NCI-H2107 treated with DMSO at 0.1 percent for 48 hours (cell line): ENCODE measurements around the gene TFR2.
"Not testable (repeated sequence)": the region's sequence is repeated elsewhere in the genome, so short reads cannot be mapped to it uniquely, and the experiment has no call there.

ENCODE experiments used
- DNase-seq: peaks from one replicate; lab custom pipeline; 2025; ENCODE audit not compliant: unreplicated experiment; lab: John Stamatoyannopoulos, UW

TFR2 gene

DNA sequence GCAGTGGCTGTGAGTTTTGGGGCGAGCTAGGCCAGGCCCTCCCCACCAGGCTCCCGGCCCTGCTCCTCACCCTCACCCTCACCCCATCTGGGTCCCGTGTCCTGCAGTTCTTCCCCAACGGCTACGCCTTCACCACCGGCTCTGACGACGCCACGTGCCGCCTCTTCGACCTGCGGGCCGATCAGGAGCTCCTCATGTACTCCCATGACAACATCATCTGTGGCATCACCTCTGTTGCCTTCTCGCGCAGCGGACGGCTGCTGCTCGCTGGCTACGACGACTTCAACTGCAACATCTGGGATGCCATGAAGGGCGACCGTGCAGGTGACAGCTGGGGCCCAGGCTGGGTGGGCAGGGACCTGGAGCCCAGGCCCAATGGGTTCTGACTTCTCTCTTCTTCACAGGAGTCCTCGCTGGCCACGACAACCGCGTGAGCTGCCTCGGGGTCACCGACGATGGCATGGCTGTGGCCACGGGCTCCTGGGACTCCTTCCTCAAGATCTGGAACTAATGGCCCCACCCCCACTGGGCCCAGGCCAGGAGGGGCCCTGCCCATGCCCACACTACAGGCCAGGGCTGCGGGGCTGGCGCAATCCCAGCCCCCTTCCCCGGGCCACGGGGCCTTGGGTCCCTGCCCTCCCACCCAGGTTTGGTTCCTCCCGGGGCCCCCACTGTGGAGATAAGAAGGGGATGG is 37.1 kb upstream of the TFR2 start:
- no peak for DNase-seq

DNA sequence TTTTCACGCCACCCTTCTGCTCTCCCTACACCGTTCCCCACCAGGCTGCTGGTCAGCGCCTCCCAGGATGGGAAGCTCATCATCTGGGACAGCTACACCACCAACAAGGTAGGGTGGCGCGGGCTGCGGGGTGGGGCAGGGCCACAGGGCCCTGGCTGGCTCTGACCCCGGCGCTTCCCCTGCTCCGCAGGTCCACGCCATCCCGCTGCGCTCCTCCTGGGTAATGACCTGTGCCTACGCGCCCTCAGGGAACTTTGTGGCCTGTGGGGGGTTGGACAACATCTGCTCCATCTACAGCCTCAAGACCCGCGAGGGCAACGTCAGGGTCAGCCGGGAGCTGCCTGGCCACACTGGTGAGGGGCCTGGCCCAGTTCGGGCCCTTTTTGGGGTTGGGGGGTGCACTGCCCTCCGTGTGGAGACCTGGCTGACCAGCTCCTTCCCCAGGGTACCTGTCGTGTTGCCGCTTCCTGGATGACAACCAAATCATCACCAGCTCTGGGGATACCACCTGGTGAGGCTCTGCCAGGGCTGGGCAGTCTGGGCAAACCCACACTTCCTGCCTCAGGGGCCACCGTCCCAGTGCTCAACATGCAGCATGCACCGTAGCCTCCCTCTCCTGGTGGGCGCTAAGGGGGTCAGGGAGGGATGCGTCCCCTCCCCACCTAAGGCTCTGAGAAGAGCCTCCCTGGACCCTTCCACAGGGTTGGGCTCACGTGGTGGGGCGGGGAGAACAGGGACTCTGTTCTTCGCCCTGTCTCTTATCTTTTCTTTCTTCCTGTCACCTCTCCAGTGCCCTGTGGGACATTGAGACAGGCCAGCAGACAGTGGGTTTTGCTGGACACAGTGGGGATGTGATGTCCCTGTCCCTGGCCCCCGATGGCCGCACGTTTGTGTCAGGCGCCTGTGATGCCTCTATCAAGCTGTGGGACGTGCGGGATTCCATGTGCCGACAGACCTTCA is 36.2 kb upstream of the TFR2 start:
- DNase-seq, result no peak

DNA sequence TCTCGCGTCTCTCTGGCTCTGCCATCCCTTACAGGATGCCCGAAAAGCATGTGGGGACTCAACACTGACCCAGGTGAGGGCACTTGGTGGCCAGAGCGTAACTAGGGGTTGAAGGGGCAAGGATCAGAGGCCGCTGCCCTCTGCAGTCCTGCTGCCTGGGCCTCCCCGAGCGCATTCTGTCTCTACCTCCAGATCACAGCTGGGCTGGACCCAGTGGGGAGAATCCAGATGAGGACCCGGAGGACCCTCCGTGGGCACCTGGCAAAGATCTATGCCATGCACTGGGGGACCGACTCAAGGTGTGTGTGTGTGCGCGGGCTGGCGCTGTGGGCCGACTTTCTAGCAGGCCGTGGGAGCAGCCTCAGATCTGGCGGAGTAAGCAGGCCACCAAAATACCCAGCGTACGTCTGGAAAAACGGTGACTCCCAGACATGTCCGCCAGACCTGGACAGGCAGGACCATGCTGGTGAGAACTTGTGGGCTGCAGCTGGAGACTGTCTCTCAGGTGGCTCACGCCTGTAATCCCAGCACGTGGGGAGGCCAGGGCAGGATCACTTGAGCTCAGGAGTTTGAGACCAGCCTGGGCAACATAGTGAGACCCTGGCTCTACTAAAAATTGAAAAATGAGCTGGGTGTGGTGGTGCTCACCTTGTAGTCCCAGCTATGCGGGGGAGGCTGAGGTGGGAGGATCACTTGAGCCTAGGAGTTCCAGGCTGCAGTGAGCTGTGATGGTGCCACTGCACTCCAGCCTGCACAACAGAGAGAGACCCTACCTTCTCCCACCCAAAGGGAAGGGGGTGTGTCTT is 35.4 kb upstream of the TFR2 start:
- DNase-seq, result no peak

DNA sequence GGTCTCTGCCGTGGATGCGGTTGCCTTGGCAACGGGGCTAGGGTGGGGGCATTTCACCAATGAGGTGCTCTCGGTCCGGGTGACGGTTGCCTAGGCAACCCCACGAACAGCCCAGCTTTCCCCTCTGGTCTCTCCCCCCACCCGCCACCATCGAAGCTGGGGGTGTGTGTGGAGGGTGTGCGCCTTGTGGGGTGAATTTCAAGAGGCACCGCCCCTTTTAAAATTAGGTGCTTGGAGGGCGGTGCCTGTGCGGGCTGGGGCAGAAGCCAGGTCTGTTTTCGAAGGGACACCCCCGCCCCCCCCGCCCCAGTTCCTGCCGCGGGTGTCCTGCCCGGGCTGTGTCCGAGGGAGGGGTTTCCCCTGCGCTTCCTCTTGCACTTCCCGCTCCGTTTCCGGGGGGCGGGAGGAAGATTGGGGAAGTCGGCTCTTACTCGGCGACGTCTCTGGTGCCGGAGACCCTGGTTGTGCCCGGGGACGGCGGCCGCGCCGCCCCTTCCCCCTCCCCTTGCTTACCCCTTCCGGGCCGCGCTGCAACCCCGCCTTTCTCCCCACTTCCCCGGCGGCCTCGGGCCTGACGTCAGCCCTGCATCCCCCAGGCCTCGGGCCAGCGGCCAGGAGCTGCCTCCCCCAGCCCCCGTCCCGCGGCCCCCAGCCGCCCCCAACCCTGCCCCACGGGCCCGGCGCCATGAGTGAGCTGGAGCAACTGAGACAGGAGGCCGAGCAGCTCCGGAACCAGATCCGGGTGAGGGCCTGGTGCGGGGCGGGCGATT is 34.4 kb upstream of the TFR2 start:
- peak; percentile 21 for DNase-seq

DNA sequence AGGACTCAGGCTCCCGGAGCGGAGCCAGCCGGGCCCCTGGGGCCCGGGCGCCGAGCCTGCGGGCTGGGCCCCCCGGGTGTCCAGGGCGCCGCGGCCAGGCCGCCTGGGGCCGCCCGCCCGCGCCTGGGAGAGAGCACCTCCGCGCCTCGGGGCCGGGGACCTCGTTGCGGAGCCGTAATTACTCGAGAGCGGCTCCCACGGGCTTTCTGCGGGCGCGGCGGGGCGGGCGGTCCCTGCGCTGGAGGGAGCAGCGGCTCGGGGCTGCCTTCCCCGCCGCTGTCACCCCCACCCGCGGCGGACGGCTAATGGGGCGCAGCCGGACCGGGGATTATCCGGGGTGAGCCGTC is 33.7 kb upstream of the TFR2 start:
- DNase-seq, result no peak

DNA sequence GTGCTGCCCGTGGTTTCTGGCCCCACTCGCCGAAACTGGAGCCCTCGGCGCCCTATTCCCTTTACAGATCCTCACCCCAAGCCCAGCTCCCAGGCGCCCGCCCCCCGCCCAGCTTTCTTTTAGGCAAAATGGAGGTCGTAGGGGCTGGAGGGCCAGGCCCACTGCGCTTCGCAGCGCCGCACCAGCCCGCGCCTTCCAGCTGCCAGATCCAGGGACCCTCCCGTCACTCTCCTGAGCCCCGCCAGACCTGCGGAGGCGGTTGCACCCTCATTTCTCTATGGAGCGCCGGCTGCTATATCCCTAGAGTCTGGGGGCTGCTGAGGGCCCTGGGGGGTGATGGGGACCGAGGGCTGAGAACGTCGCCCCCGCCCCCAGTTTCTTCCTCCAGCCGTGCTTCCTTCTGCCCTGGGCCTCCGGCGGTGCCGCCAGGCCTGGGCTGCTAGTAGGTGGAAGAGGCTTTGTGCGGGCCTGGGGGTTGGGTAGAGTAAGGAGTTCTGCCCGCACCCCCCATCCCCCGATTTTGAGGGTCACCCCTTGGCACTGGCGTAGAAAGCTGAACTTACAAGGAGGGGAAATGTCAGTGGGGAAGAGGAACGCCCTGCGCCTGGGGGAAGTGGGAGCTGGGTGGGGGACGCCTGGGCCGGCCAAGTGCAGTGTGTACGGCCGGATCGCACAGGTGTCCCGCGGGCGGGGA is 33.2 kb upstream of the TFR2 start:
- no peak for DNase-seq

DNA sequence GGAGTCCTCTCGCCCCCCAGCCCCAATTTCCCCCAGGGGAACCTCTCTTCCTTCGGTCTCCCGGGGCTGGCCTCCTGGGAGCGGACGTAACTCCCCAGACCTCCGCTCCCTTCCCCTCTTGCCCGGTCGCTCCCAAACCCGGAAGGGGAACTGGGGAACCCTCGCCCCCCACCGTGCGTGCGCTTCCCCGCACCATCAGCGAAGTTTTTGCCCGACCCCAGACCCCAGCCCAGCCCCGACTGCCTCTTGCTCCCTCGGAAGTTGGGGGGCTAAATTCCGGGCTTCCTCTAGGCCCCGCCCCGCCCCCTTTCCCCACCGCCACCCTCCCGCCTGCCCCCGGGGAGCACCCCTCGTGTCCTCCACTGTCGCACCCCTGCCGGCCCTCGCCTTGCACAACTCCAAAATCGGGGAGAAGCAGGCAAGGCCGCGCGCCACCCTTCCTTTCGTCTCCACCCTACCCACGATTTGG is 32.6 kb upstream of the TFR2 start:
- DNase-seq, result no peak

DNA sequence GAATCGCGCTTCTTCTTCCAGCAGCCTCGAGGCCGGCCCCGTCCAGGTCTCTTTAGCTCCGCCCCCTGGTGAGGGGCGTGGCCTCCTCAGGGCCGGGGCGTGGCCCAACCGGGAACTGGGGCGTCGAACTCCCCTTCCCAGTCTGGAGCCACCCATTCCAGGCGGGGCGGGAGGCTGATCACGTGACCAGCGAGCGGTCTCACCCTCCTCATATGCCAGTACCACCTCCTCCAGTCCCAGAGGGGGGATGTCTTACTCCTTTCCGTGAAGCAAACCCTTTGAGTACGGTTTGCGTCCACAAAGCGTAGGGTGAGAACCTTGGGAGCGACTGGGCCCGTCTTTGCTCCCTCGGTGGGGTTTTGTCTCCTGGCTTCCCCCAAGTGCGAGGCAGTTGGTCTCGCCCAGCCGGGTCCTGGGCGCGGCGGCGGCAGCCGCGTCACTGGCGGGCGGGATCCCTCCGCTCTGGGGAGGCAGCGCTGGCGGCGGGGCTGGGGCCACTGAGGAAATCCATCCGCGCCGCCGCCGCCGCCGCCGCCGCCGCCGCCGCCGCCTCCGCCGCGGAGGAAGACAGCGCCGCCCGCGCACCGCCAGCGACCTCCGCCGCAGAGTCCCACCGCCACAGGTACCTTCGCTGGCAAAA is 32.1 kb upstream of the TFR2 start, which contains the start of gene GNB2:
TSS of gene GNB2 (plus strand) at position 439 of the 640 bp plus-strand sequence. CDS start 2,526 bp downstream, outside the sequence.
- peak; percentile 95 for DNase-seq

DNA sequence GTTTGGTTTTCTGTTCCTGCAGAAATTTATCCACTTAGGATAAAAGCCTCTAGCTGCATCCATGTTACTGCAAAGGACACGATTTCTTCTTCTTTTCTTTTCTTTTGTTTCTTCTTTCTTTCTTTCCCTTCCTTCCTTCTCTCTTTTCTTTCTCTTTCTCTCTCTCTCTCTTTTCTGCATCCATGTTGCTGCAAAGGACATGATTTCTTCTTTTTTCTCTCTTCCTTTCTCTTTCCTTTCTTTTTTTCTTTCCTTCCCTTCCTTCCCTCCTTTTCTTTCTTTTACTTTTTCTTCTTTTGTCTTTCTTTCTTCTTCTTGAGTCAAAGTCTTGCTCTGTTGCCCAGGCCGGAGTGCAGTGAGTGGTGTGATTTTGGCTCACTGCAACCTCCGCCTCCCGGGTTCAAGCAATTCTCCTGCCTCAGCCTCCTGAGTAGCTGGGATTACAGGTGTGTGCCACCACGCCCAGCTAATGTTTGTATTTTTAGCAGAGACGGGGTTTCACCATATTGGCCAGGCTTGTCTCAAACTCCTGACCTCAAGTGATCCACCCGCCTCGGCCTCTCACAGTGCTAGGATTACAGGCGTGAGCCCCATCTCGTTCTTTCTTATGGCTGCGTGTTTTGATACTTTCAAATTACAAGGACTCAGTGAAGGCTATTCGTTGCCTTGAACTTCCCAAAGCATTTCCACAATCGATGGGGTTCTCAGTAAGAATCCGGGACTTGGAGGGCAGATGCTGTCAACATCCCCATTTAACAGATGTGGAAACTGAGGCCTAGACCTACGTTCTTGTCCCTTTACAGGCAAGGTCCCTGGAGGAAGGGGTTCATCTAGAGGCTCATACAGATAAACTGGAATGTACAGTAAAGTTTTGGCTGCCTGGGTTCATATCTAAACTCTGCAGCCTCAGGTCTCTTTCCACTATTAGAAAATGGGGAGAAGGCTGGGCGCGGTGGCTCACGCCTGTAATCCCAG is 30.3 kb upstream of the TFR2 start:
- no peak for DNase-seq

DNA sequence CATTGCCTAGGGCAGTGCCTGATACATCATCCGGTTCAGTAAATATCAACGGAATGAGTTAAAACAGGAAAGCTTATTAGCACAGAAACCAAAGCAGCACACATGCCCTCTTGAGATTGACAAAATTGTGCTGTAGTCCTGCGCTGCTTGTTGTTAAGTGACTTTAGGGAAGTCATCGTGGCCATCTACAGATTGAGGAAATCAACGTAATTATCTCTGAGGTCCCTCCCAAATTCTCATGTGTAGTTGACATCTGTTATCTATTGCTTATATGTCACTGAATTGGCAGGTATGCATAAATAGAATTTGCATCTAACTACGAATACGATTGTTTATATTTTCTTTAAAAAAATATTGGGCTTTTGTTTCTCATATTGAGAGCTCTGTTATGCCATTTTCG is 28.7 kb upstream of the TFR2 start:
- DNase-seq, result no peak

DNA sequence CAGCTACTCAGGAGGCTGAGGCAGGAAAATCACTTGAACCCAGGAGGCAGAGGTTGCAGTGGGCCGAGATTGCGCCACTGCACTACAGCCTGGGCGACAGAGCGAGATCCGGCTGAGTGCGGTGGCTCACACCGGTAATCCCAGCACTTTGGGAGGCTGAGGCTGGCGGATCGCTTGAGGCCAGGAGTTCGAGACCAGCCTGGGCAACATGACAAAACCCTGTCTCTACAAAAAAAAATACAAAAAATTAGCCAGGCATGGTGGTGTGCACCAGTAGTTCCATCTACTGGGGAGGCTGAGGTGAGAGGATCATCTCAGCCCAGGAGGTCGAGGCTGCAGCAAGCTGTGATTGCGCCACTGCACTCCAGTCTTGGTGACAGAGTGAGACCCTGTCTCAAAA is 27.8 kb upstream of the TFR2 start:
- DNase-seq, result not testable (repeated sequence)

DNA sequence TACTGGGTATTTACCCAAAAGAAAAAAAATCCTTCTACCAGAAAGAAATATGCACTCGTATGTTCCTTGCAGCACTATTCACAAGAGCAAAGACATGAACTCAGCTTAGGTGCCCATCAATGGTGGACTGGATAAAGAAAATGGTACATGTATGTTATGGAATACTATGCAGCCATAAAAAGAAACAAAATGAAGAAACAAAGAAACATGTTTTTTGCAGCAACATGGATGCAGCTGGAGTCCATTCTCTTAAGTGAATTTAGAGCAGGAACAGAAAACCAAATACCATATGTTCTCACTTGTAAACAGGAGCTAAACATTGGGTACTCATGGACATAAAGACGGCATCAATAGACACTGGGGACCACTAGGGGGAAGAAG is 26.7 kb upstream of the TFR2 start:
- DNase-seq, result no peak

DNA sequence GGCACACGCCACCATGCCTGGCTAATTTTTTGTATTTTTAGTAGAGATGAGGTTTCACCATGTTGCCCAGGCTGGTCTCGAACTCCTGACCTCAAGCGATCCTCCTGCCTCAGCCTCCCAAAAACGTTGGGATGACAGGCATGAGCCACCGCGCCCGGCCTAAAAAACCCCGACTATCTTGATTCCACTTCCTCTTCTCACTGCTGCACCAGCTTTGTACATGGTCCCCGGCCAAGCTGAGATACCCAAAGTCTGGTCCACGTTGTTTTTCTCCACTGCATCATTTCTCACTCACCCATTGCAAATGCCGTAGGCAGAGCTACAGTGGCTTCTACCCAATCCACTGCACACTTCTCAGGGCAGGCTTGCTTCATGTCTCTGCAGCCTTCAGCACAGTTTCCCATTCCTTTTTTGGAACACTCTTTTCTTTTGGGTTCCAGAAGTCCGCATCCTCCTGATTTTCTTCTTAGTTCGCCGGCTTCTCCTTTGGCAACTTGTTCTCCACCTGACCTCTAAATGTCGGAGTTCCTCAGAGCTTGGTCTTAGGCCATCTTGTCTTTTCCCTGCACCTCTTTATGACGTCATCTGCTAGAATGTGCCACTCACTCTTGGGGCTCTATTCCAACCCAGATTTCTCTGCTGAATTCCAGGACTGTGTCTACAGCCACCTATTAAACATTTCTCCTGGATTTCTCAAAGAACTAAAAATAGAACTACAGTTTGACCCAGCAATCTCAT is 26.1 kb upstream of the TFR2 start:
- DNase-seq, result no peak

DNA sequence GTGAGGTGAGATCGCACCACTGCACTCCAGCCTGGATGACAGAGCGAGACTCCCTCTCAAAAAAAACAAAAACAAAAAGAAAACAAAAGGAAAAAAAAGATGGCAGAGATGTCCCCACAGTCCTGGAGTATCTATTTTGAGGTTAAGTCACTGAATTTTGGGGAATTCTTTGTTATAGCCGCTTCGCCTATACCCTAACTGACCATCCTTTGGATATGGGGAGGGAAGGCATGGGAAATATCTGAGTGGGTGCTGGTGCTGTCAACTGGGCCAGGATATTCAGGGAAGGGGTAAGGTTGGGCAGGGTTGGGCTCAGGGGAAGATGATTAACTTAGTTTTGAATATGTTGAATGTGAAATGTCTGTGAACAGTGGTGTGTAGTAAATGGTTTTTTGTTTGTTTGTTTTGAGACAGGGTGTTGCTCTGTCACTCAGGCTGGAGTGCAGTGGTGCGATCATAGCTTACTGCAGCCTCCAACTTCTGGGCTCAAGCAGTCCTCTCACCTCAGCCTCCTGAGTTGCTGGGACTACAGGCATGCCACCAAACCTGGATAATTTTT is 23.9 kb upstream of the TFR2 start:
- no peak for DNase-seq

DNA sequence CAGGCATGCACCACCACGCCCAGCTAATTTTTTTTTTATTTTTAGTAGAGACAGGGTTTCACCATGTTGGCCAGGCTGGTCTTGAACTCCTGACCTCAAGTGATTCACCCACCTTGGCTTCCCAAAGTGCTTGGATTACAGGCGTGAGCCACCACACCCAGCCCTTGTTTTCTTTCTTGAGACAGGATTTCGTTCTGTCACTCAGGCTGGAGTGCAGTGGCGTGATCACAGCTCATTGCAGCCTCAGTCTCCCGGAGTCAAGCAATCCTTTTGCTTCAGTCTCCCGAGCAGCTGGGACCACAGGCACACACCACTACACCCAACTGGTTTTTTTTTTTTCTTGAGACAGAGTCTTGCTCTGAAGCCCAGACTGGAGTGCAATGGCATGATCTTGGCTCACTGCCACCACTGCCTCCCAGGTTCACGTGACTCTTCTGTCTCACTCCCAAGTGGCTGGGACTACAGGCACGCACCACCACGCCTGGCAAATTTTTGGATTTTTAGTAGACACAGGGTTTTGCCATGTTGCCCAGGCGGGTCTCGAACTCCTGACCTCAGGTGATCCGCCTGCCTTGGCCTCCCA is 20.9 kb upstream of the TFR2 start:
- not testable (repeated sequence) for DNase-seq

DNA sequence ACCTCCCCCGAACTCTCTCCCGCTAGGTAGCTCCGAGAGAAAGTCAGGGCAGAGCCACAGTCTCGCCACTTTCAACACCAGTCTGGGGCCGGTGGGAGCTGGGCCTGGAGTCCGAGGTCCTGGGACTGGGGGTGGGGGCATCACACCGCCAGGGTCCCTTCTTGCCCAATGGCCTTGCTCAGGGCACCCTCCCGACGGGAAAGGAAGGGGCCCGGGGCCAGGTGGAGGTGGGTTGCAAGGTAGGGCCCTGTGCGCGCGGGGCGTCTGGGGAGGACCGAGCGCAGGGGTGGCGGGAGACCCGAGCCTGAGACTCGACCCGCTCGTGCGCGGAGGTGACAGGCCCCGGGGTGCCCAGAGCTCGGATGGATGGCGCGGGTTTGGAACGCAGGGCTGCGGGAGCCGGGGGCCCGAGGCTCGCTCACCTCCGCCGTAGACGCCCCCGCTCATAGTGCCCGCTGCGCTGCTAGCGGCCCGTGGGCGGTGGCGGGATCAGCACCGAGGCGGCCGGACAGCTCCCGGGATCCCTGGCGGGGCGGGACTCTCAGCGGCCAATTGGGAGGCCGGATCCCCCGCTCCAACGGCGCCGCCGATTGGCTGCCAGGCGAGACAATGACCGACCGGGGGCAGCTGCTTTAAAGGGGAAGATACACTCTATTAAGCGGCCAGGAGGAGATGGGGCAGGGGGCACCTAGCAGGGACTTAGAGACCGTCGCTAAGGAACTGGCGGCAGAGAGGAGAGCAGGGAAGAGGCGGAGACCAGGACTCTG is 14.7 kb upstream of the TFR2 start, which contains the start of gene ACTL6B:
TSS of gene ACTL6B (minus strand) at position 541 of the 767 bp plus-strand sequence. CDS start at position 447, 94 bp downstream.
- peak; percentile 65 for DNase-seq
